Nephron (organoid): ENCODE data around the gene KRTAP12-3.
"Not testable (repeated sequence)": the region's sequence is repeated elsewhere in the genome, so short reads cannot be mapped to it uniquely, and the experiment has no call there.

Source experiments
- H3K27ac Mint-ChIP-seq, 3 experiments: 2 replicates each; pipeline ENCODE4 v1.8.0; 2020; ENCODE audit warnings: mixed read lengths in 3 of 3, mild to moderate bottlenecking in 2 of 3, moderate library complexity in 1 of 3
- H3K27me3 Mint-ChIP-seq: 2 replicates; pipeline ENCODE4 v1.8.0; 2021; ENCODE audit warnings: low read depth, mild to moderate bottlenecking, moderate library complexity, mixed read lengths
- H3K36me3 Mint-ChIP-seq: 2 replicates; pipeline ENCODE4 v1.8.0; 2020; ENCODE audit warnings: low read depth, mixed read lengths
- H3K4me1 Mint-ChIP-seq: 2 replicates; pipeline ENCODE4 v1.8.0; 2020; ENCODE audit warnings: mixed read lengths
- H3K4me3 Mint-ChIP-seq, 3 experiments: 2 replicates each; pipeline ENCODE4 v1.8.0; 2020; ENCODE audit warnings: mild to moderate bottlenecking in 3 of 3, mixed read lengths in 3 of 3, moderate library complexity in 2 of 3
- H3K9me3 Mint-ChIP-seq: 2 replicates; pipeline ENCODE4 v1.8.0; 2020; ENCODE audit warnings: mixed read lengths
- CTCF ChIP-seq, 3 experiments: fragments of 200-600 bp; sonication (generic); IDR thresholded peaks; one replicate each; pipeline ENCODE4 v1.5.0; 2021; ENCODE audit warnings: antibody characterized with exemption in 3 of 3; ENCODE audit not compliant: unreplicated experiment in 3 of 3

KRTAP12-3 gene

DNA sequence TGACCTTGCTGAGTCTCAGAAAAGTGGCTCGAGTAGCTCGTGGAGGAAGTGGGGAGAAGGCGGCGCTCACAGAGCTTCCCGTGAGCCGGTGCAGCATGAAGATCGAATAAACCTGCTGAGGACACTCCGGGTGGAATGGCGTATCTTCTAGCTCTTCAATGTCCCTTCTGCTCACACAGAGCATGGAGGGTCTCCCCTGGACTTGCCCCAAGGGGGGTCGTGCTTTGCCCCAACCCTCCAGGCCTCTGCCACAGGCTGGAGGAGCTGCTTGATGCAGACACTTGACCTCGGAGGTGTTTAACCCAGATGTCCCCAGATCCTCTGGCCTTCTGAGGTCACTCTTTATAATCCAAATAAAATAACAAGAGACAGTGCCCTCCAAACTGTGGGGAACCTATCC, 37.0 kb downstream of the KRTAP12-3 start:
- TF ChIP-seq CTCF (IDR thresholded peaks at IDR 0.05; ENCODE audit: unreplicated experiment in 3 of 3) = no peak
- Mint-ChIP-seq H3K27ac (no peak overlapping the region), H3K4me1 (peaks cover 25% of the 10 kb centered on the region), H3K4me3 (no peak overlapping the region), H3K27me3 (peaks cover 49% of the 10 kb centered on the region), H3K36me3 (no peaks in the 10 kb centered on the region), H3K9me3 (peaks cover 27% of the 10 kb centered on the region)

DNA sequence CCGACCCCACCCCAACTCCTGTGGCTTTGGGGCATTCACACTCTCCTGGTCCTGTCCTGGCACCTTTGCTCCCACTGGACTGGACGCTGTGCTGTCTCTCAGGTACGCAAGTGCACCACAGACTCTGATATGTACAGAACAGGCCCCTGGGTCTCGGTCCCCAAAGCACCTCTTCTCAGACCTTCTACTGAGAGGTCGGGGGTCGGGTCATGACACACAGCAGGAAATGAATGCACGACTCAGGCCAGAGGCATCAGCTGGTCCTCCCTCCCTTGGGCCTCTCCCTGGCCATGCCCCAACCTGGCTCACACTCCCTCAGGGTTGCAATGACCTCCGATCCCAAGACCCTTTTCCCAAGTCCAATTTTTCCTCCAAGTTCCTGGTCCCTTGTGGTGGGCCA, 37.5 kb downstream of the KRTAP12-3 start:
- Mint-ChIP-seq H3K27ac (no peak overlapping the region), H3K27me3 (peaks cover 49% of the 10 kb centered on the region), H3K4me3 (no peak overlapping the region), H3K9me3 (peaks cover 27% of the 10 kb centered on the region), H3K36me3 (no peaks in the 10 kb centered on the region), H3K4me1 (peaks cover 20% of the 10 kb centered on the region)
- TF ChIP-seq CTCF (IDR thresholded peaks at IDR 0.05; ENCODE audit: unreplicated experiment in 3 of 3) = no peak

- Mint-ChIP-seq H3K9me3 (peaks cover 27% of the 10 kb centered on the region), H3K4me3 (no peak overlapping the region), H3K27me3 (peaks cover 50% of the 10 kb centered on the region), H3K27ac (no peak overlapping the region), H3K4me1 (peaks cover 18% of the 10 kb centered on the region), H3K36me3 (no peaks in the 10 kb centered on the region)
- TF ChIP-seq CTCF (IDR thresholded peaks at IDR 0.05; ENCODE audit: unreplicated experiment in 3 of 3) = no peak
Observed at GRCh38 chr21:44695641-44696040, 37.9 kb downstream of the KRTAP12-3 start.

GRCh38 chr21:44696572-44696971, 38.8 kb downstream of the KRTAP12-3 start:
- H3K27me3 Mint-ChIP-seq = peaks cover 59% of the 10 kb centered on the region
- no peak overlapping the region for H3K4me3 Mint-ChIP-seq
- H3K27ac Mint-ChIP-seq = no peak overlapping the region
- H3K4me1 Mint-ChIP-seq = peaks cover 18% of the 10 kb centered on the region
- H3K36me3 Mint-ChIP-seq = no peaks in the 10 kb centered on the region
- peaks cover 27% of the 10 kb centered on the region for H3K9me3 Mint-ChIP-seq
- no peak for TF ChIP-seq CTCF (IDR thresholded peaks at IDR 0.05; ENCODE audit: unreplicated experiment in 3 of 3)

- H3K27ac Mint-ChIP-seq, H3K4me3 Mint-ChIP-seq, H3K36me3 Mint-ChIP-seq: not testable (repeated sequence)
- peaks cover 18% of the 10 kb centered on the region for H3K4me1 Mint-ChIP-seq
- H3K27me3 Mint-ChIP-seq = peaks cover 66% of the 10 kb centered on the region
- peaks cover 21% of the 10 kb centered on the region for H3K9me3 Mint-ChIP-seq
Observed at GRCh38 chr21:44697172-44697810, 39.6 kb downstream of the KRTAP12-3 start, which contains the start of gene KRTAP10-12. TSS of gene KRTAP10-12 (plus strand) at chr21:44697172. CDS start at chr21:44697202, 30 bp downstream.

GRCh38 chr21:44697811-44698734, 40.3 kb downstream of the KRTAP12-3 start:
- Mint-ChIP-seq H3K4me1 (peaks cover 18% of the 10 kb centered on the region), H3K9me3 (peaks cover 14% of the 10 kb centered on the region), H3K36me3 (no peaks in the 10 kb centered on the region), H3K27me3 (peaks cover 74% of the 10 kb centered on the region), H3K4me3 (no peak overlapping the region), H3K27ac (no peak overlapping the region)
- no peak for TF ChIP-seq CTCF (IDR thresholded peaks at IDR 0.05; ENCODE audit: unreplicated experiment in 3 of 3)
